Measurements from ENCODE around the gene TMEM245. TPM values are rescaled to one million over a fixed set of nuclear protein-coding genes. Genes with fewer than 3 reads are reported as not detected.
A peak's percentile ranks its signal among the peaks of the same experiment; 100 is the strongest.

TMEM245 gene
- total RNA-seq, 1 experiment from 2014 or later, result 110 TPM

DNA sequence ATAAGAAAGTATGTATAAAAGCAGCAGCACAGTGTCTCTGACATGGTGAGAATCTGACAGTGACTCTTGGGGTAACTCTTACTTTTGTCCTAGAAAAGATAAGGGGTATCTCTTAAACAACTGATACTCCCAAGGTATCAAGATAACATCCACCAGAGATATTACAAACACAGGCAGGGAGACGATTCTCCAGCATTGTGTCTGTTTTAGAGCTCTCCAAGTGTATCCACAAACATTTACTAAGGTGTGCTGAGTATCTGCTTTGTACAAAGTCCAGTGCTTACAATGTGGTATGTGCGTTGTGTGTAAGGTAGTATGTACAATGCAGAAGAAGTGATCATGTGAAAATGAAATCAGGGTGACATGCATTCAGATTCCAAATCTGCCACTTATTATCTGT lies 4.4 kb upstream of the TMEM245 start:
- H3K9me3 Mint-ChIP-seq (ENCODE audit: unreplicated experiment), result no peaks in the 10 kb centered on the region
- H3K27me3 Mint-ChIP-seq (ENCODE audit: insufficient read depth, unreplicated experiment), result no peaks in the 10 kb centered on the region
- no peaks in the 10 kb centered on the region for H3K9me3 ChIP-seq
- BruUV-seq (replicated peaks), result no TSS peak
- H3K36me3 Mint-ChIP-seq (ENCODE audit: insufficient read depth, unreplicated experiment), result peaks cover 7% of the 10 kb centered on the region
- intact Hi-C loops (cut with micrococcal nuclease; ENCODE audit: unreplicated experiment), result no loop called here
- H3K27ac Mint-ChIP-seq (ENCODE audit: unreplicated experiment), result peak overlapping the region; percentile 80
- TF ChIP-seq, protein P1, sequence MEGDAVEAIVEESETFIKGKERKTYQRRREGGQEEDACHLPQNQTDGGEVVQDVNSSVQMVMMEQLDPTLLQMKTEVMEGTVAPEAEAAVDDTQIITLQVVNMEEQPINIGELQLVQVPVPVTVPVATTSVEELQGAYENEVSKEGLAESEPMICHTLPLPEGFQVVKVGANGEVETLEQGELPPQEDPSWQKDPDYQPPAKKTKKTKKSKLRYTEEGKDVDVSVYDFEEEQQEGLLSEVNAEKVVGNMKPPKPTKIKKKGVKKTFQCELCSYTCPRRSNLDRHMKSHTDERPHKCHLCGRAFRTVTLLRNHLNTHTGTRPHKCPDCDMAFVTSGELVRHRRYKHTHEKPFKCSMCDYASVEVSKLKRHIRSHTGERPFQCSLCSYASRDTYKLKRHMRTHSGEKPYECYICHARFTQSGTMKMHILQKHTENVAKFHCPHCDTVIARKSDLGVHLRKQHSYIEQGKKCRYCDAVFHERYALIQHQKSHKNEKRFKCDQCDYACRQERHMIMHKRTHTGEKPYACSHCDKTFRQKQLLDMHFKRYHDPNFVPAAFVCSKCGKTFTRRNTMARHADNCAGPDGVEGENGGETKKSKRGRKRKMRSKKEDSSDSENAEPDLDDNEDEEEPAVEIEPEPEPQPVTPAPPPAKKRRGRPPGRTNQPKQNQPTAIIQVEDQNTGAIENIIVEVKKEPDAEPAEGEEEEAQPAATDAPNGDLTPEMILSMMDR (IDR thresholded peaks at IDR 0.05; ENCODE audit: insufficient read depth in 1 of 2, low read depth in 1 of 2, low read length in 1 of 2, severe bottlenecking in 1 of 2, unreplicated experiment in 1 of 2), result no peak
- H3K4me3 Mint-ChIP-seq (ENCODE audit: unreplicated experiment), result no peak overlapping the region
- peak in 1 of 2 experiments; percentile 58 for DNase-seq
- H3K36me3 ChIP-seq (ENCODE audit: control insufficient read depth, insufficient read depth, low read length), result no peaks in the 10 kb centered on the region
- POLR2A ChIA-PET, result no interaction called here
- CTCF ChIA-PET, result no interaction called here
- no peaks in the 10 kb centered on the region for H3K27me3 ChIP-seq (replicated peaks; ENCODE audit: control insufficient read depth, insufficient read depth, low read length)
- H3K4me3 ChIP-seq (ENCODE audit: low read depth, low read length), result no peak overlapping the region
- H3K4me1 Mint-ChIP-seq (ENCODE audit: low read depth, unreplicated experiment), result peaks cover 39% of the 10 kb centered on the region
- H3K4me1 ChIP-seq, result peaks cover 67% of the 10 kb centered on the region

GRCh38 chr9:109122726-109123621 lies 3.2 kb upstream of the TMEM245 start:
- ChIA-PET CTCF (no interaction called here), POLR2A (no interaction called here)
- Histone ChIP-seq H3K36me3 (ENCODE audit: control insufficient read depth, insufficient read depth, low read length) (no peaks in the 10 kb centered on the region), H3K27me3 (replicated peaks; ENCODE audit: control insufficient read depth, insufficient read depth, low read length) (no peaks in the 10 kb centered on the region), H3K4me1 (peaks cover 60% of the 10 kb centered on the region), H3K9me3 (no peaks in the 10 kb centered on the region), H3K4me3 (ENCODE audit: low read depth, low read length) (no peak overlapping the region)
- intact Hi-C loops (cut with micrococcal nuclease; ENCODE audit: unreplicated experiment), result no loop called here
- Mint-ChIP-seq H3K9me3 (ENCODE audit: unreplicated experiment) (no peaks in the 10 kb centered on the region), H3K4me1 (ENCODE audit: low read depth, unreplicated experiment) (peaks cover 32% of the 10 kb centered on the region), H3K36me3 (ENCODE audit: insufficient read depth, unreplicated experiment) (peaks cover 14% of the 10 kb centered on the region), H3K27me3 (ENCODE audit: insufficient read depth, unreplicated experiment) (no peaks in the 10 kb centered on the region), H3K27ac (ENCODE audit: unreplicated experiment) (peak overlapping the region; percentile 80), H3K4me3 (ENCODE audit: unreplicated experiment) (peak overlapping the region; percentile 33)
- TF ChIP-seq, protein P1 (IDR thresholded peaks at IDR 0.05; ENCODE audit: insufficient read depth in 1 of 2, low read depth in 1 of 2, low read length in 1 of 2, severe bottlenecking in 1 of 2, unreplicated experiment in 1 of 2), result no peak
- BruUV-seq (replicated peaks), result no TSS peak
- no peak for DNase-seq

DNA sequence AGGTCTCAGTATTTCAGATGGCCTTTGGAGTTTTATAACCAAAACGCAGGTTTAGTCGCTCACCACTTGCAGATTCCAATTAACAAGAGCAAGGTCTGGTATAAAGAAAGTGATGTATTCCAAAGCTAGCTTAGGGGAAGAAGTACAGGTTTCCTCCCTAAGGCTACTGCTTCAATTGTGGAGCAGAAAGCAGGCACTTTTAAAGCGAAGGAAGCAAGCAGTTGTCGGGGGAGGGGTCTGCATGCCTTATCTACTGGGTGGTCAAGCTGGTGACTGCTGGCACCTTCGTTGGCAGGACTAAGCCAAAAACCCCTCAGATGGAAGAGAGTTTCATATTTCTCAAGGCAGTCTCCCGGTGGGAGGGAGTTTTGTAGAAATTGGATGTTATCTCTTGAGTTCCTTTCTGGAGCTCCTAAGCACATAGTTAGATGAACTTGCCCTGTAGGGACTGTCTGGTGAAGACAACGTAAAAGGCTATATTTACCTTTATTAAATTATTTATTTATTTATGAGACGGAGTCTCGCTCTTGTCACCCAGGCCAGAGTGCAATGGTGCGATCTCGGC lies 1.6 kb upstream of the TMEM245 start:
- Mint-ChIP-seq H3K27me3 (ENCODE audit: insufficient read depth, unreplicated experiment) (no peaks in the 10 kb centered on the region), H3K4me1 (ENCODE audit: low read depth, unreplicated experiment) (peaks cover 37% of the 10 kb centered on the region), H3K9me3 (ENCODE audit: unreplicated experiment) (no peaks in the 10 kb centered on the region), H3K4me3 (ENCODE audit: unreplicated experiment) (peak overlapping the region; percentile 95), H3K36me3 (ENCODE audit: insufficient read depth, unreplicated experiment) (peaks cover 30% of the 10 kb centered on the region), H3K27ac (ENCODE audit: unreplicated experiment) (peak overlapping the region; percentile 85)
- no peak for DNase-seq
- BruUV-seq (replicated peaks), result no TSS peak
- H3K4me1 ChIP-seq, result peaks cover 56% of the 10 kb centered on the region
- no peak overlapping the region for H3K4me3 ChIP-seq (ENCODE audit: low read depth, low read length)
- H3K9me3 ChIP-seq, result no peaks in the 10 kb centered on the region
- no peaks in the 10 kb centered on the region for H3K36me3 ChIP-seq (ENCODE audit: control insufficient read depth, insufficient read depth, low read length)
- POLR2A ChIA-PET, result no interaction called here
- CTCF ChIA-PET, result no interaction called here
- TF ChIP-seq, protein P1 (IDR thresholded peaks at IDR 0.05; ENCODE audit: insufficient read depth in 1 of 2, low read depth in 1 of 2, low read length in 1 of 2, severe bottlenecking in 1 of 2, unreplicated experiment in 1 of 2), result no peak
- no peaks in the 10 kb centered on the region for H3K27me3 ChIP-seq (replicated peaks; ENCODE audit: control insufficient read depth, insufficient read depth, low read length)
- intact Hi-C loops (cut with micrococcal nuclease; ENCODE audit: unreplicated experiment), result loop anchor here (2.0 kb wide), 2 partner anchors 39 to 57 kb away; no protein-coding TSS in a partner anchor
